GM23338 (cell line): ENCODE measurements around the gene ZSWIM3. TPM values are rescaled to one million over a fixed set of nuclear protein-coding genes. Genes with fewer than 3 reads are reported as not detected.

Source experiments
- ATAC-seq: fragments of 200-7000 bp; cut with Tn5 transposase; 3 replicates; pipeline ENCODE4 v1.9.1; 2020
- DNase-seq: peaks from one replicate; pipeline ENCODE4 v3.0.0-alpha.2; 2015; ENCODE audit warnings: low spot score
- H2AFZ ChIP-seq: fragments of 200-600 bp; sonication (generic); 2 replicates; pipeline ENCODE4 v1.8.0; 2016; ENCODE audit warnings: antibody characterized with exemption, mild to moderate bottlenecking, moderate library complexity
- H3F3A ChIP-seq: fragments of 200-600 bp; sonication (generic); replicated peaks from 2 replicates; pipeline ENCODE4 v1.8.0; 2017; ENCODE audit warnings: antibody characterized with exemption, mixed run types, low read depth
- H3K27ac ChIP-seq: fragments of 200-600 bp; sonication (generic); 2 replicates; pipeline ENCODE4 v1.6.1; 2016; ENCODE audit warnings: low read depth
- H3K27me3 ChIP-seq: fragments of 200-600 bp; sonication (generic); 2 replicates; pipeline ENCODE4 v1.8.0; 2016; ENCODE audit warnings: mild to moderate bottlenecking, mixed run types, moderate library complexity; ENCODE audit not compliant: insufficient read depth
- H3K36me3 ChIP-seq: fragments of 200-600 bp; sonication (generic); 2 replicates; pipeline ENCODE4 v1.8.0; 2016; ENCODE audit warnings: mild to moderate bottlenecking; ENCODE audit not compliant: insufficient read depth
- H3K4me1 ChIP-seq: fragments of 200-600 bp; sonication (generic); 2 replicates; pipeline ENCODE4 v1.8.0; 2016; ENCODE audit warnings: mild to moderate bottlenecking, moderate library complexity; ENCODE audit not compliant: insufficient read depth
- H3K4me2 ChIP-seq: fragments of 200-600 bp; sonication (generic); 2 replicates; pipeline ENCODE4 v1.7.1; 2017; ENCODE audit warnings: mixed run types
- H3K4me3 ChIP-seq: fragments of 200-600 bp; sonication (generic); 2 replicates; pipeline ENCODE4 v1.6.1; 2016; ENCODE audit warnings: mixed run types
- H3K79me2 ChIP-seq: fragments of 200-600 bp; sonication (generic); replicated peaks from 2 replicates; pipeline ENCODE4 v1.8.0; 2017; ENCODE audit warnings: mild to moderate bottlenecking; ENCODE audit not compliant: insufficient read depth
- H3K9me2 ChIP-seq: fragments of 200-600 bp; sonication (generic); 2 replicates; pipeline ENCODE4 v1.8.0; 2017; ENCODE audit not compliant: insufficient read depth
- H4K20me1 ChIP-seq: fragments of 200-600 bp; sonication (generic); replicated peaks from 2 replicates; pipeline ENCODE4 v1.8.0; 2017; ENCODE audit warnings: mild to moderate bottlenecking; ENCODE audit not compliant: insufficient read depth
- H3K27ac Mint-ChIP-seq: 2 replicates; pipeline ENCODE4 v1.8.0; 2020; ENCODE audit warnings: inconsistent platforms, mild to moderate bottlenecking, moderate library complexity, mixed read lengths
- H3K27me3 Mint-ChIP-seq: 3 replicates; pipeline ENCODE4 v1.8.0; 2022; ENCODE audit warnings: low read depth, mild to moderate bottlenecking, moderate library complexity, mixed read lengths, inconsistent platforms; ENCODE audit not compliant: insufficient read depth, poor library complexity
- H3K36me3 Mint-ChIP-seq: 3 replicates; pipeline ENCODE4 v1.8.0; 2021; ENCODE audit warnings: low read depth, mild to moderate bottlenecking, inconsistent platforms, moderate library complexity, mixed read lengths
- H3K4me1 Mint-ChIP-seq: 3 replicates; pipeline ENCODE4 v1.8.0; 2020; ENCODE audit warnings: mild to moderate bottlenecking, inconsistent platforms, mixed read lengths
- H3K4me3 Mint-ChIP-seq: 3 replicates; pipeline ENCODE4 v1.8.0; 2021; ENCODE audit warnings: moderate library complexity, mild to moderate bottlenecking, inconsistent platforms, mixed read lengths
- H3K9me3 Mint-ChIP-seq: 3 replicates; pipeline ENCODE4 v1.8.0; 2020; ENCODE audit warnings: moderate library complexity, mild to moderate bottlenecking, inconsistent platforms, mixed read lengths
- CREB1 ChIP-seq: fragments of 250-450 bp; sonication (Bioruptor Pico); IDR thresholded peaks from 2 replicates; pipeline ENCODE4 v1.5.0; 2020; ENCODE audit warnings: low read depth, mild to moderate bottlenecking, moderate library complexity
- CTCF ChIP-seq, 2 experiments: fragments of 200-600 bp in 1 of 2; sonication (generic) in 1 of 2; conservative IDR thresholded peaks; 2 replicates each; pipeline versions ENCODE4 v1.5.1 to v1.6.1; 2016 to 2017; ENCODE audit warnings: antibody characterized with exemption in 2 of 2, low read depth in 2 of 2, mild to moderate bottlenecking in 2 of 2, moderate library complexity in 1 of 2
- EZH2phosphoT487 ChIP-seq: fragments of 200-600 bp; sonication (generic); IDR thresholded peaks from one replicate; pipeline ENCODE4 v1.8.1; 2018; ENCODE audit warnings: antibody characterized with exemption; ENCODE audit not compliant: unreplicated experiment
- NANOG ChIP-seq: IDR thresholded peaks from 2 replicates; pipeline ENCODE4 v1.6.1; 2016; ENCODE audit warnings: antibody characterized with exemption, borderline replicate concordance
- POLR2AphosphoS5 ChIP-seq: IDR thresholded peaks from 2 replicates; pipeline ENCODE4 v1.6.1; 2016; ENCODE audit warnings: antibody characterized with exemption, low read depth
- ZNF114 ChIP-seq: fragments of 250-450 bp; sonication (Bioruptor Pico); IDR thresholded peaks from 2 replicates; pipeline ENCODE4 v1.5.0; 2020; ENCODE audit warnings: mild to moderate bottlenecking, moderate library complexity
- polyA plus RNA-seq: library from polyadenylated mRNA; unstranded; fragments of >200 nt; fragmentation: Nextera tagmentation; extraction: Ambion mirVana; gene quantifications from 2 replicates; pipeline ENCODE4 v1.2.1, GENCODE V29; 2016
- total RNA-seq: library from RNA; depleted of rRNA; stranded (reverse); fragments of >200 nt; shearing (Covaris generic); gene quantifications from 2 replicates; pipeline ENCODE4 v1.2.3, GENCODE V29; 2014
- TF ChIP-seq, protein P1 (sequence below): fragments of 250-450 bp; sonication (Bioruptor Pico); IDR thresholded peaks from 2 replicates; pipeline ENCODE4 v1.5.0; 2020; ENCODE audit warnings: mild to moderate bottlenecking, moderate library complexity

The ZSWIM3 gene
- total and polyA plus RNA-seq, 2 experiments from 2014 or later: 2.0 to 8.2 TPM

- TF ChIP-seq CTCF (conservative IDR thresholded peaks at IDR 0.05; ENCODE audit: low read depth in 2 of 2) (no peak), EZH2phosphoT487 (no peak), NANOG (no peak), CREB1 (CRISPR knock-in tag) (no peak)
These were observed 2.5 kb downstream of the ZSWIM3 start (continued) for GRCh38 chr20:45859916-45860315.

- TF ChIP-seq, protein P1, sequence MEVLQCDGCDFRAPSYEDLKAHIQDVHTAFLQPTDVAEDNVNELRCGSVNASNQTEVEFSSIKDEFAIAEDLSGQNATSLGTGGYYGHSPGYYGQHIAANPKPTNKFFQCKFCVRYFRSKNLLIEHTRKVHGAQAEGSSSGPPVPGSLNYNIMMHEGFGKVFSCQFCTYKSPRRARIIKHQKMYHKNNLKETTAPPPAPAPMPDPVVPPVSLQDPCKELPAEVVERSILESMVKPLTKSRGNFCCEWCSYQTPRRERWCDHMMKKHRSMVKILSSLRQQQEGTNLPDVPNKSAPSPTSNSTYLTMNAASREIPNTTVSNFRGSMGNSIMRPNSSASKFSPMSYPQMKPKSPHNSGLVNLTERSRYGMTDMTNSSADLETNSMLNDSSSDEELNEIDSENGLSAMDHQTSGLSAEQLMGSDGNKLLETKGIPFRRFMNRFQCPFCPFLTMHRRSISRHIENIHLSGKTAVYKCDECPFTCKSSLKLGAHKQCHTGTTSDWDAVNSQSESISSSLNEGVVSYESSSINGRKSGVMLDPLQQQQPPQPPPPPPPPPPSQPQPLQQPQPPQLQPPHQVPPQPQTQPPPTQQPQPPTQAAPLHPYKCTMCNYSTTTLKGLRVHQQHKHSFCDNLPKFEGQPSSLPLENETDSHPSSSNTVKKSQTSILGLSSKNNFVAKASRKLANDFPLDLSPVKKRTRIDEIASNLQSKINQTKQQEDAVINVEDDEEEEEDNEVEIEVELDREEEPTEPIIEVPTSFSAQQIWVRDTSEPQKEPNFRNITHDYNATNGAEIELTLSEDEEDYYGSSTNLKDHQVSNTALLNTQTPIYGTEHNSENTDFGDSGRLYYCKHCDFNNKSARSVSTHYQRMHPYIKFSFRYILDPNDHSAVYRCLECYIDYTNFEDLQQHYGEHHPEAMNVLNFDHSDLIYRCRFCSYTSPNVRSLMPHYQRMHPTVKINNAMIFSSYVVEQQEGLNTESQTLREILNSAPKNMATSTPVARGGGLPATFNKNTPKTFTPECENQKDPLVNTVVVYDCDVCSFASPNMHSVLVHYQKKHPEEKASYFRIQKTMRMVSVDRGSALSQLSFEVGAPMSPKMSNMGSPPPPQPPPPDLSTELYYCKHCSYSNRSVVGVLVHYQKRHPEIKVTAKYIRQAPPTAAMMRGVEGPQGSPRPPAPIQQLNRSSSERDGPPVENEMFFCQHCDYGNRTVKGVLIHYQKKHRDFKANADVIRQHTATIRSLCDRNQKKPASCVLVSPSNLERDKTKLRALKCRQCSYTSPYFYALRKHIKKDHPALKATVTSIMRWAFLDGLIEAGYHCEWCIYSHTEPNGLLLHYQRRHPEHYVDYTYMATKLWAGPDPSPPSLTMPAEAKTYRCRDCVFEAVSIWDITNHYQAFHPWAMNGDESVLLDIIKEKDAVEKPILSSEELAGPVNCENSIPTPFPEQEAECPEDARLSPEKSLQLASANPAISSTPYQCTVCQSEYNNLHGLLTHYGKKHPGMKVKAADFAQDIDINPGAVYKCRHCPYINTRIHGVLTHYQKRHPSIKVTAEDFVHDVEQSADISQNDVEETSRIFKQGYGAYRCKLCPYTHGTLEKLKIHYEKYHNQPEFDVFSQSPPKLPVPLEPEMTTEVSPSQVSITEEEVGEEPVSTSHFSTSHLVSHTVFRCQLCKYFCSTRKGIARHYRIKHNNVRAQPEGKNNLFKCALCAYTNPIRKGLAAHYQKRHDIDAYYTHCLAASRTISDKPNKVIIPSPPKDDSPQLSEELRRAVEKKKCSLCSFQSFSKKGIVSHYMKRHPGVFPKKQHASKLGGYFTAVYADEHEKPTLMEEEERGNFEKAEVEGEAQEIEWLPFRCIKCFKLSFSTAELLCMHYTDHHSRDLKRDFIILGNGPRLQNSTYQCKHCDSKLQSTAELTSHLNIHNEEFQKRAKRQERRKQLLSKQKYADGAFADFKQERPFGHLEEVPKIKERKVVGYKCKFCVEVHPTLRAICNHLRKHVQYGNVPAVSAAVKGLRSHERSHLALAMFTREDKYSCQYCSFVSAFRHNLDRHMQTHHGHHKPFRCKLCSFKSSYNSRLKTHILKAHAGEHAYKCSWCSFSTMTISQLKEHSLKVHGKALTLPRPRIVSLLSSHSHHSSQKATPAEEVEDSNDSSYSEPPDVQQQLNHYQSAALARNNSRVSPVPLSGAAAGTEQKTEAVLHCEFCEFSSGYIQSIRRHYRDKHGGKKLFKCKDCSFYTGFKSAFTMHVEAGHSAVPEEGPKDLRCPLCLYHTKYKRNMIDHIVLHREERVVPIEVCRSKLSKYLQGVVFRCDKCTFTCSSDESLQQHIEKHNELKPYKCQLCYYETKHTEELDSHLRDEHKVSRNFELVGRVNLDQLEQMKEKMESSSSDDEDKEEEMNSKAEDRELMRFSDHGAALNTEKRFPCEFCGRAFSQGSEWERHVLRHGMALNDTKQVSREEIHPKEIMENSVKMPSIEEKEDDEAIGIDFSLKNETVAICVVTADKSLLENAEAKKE (CRISPR knock-in tag): no peak
- TF ChIP-seq POLR2AphosphoS5: no peak
- no peak for TF ChIP-seq ZNF114 (CRISPR knock-in tag)
- Histone ChIP-seq H3K9me2 (no peaks in the 10 kb centered on the region), H3K27me3 (no peaks in the 10 kb centered on the region), H4K20me1 (no peaks in the 10 kb centered on the region), H3K4me1 (peaks cover 26% of the 10 kb centered on the region), H3K79me2 (peaks cover 19% of the 10 kb centered on the region), H3K4me3 (no peak overlapping the region), H3K4me2 (no peak overlapping the region), H3K36me3 (0 out of 2 replicates have a peak, but pooled peaks cover 3% of the 10 kb centered on the region), H3F3A (no peaks in the 10 kb centered on the region), H2AFZ (no peak overlapping the region), H3K27ac (no peak overlapping the region)
- H3K27me3 Mint-ChIP-seq: peaks cover 3% of the 10 kb centered on the region
- peaks cover 3% of the 10 kb centered on the region; the same call in 2 of the 3 replicates for H3K36me3 Mint-ChIP-seq
- DNase-seq (no peak), ATAC-seq (no peak)
- no peak overlapping the region for H3K27ac Mint-ChIP-seq
- peaks cover 28% of the 10 kb centered on the region for H3K4me1 Mint-ChIP-seq
- H3K4me3 Mint-ChIP-seq: no peak overlapping the region
- no peaks in the 10 kb centered on the region for H3K9me3 Mint-ChIP-seq
These were observed 3.3 kb downstream of the ZSWIM3 start for GRCh38 chr20:45860560-45861220.
